Mucosa of descending colon (tissue), 3 donors: Measurements from ENCODE around the gene STRA6. TPM values are rescaled to one million over a fixed set of nuclear protein-coding genes. Genes with fewer than 3 reads are reported as not detected.

ENCODE experiments used
- ATAC-seq: fragments of 200-7000 bp; cut with Tn5 transposase; one replicate; pipeline ENCODE4 v1.9.1; 2020; ENCODE audit warnings: mild to moderate bottlenecking, moderate library complexity
- DNase-seq, 3 donors: peaks; one replicate each; pipeline ENCODE4 v3.0.0-alpha.2; 2020
- H3K36me3 ChIP-seq: fragments of 200-600 bp; one replicate; pipeline ENCODE4 v1.8.0; 2021; ENCODE audit warnings: low read depth, mild to moderate bottlenecking
- H3K4me1 ChIP-seq: fragments of 200-600 bp; one replicate; pipeline ENCODE4 v1.8.0; 2021; ENCODE audit warnings: low read depth, mild to moderate bottlenecking
- H3K4me3 ChIP-seq: fragments of 200-600 bp; one replicate; pipeline ENCODE4 v1.8.0; 2021; ENCODE audit warnings: mild to moderate bottlenecking
- H3K9me3 ChIP-seq: fragments of 200-600 bp; one replicate; pipeline ENCODE4 v1.8.0; 2021; ENCODE audit warnings: mild to moderate bottlenecking
- intact Hi-C, 2 donors: fragments of 100-400 bp; cut with DNase I in 1 of 2; cut with micrococcal nuclease in 1 of 2; formaldehyde crosslinking; loops; one replicate each; pipeline versions ENCODE4 v1.11.0 to v1.11.1; 2022; cut with DNase I, micrococcal nuclease
- total RNA-seq, 3 donors: library from RNA; stranded (reverse); fragmentation: NEBNext Ultra II Directional in 2 of 3; extraction: Animal tissue kit (Norgen Biotek cat#: 25700) in 2 of 3; gene quantifications; one replicate each; pipeline versions ENCODE4 v1.2.1 to v1.2.4, GENCODE V29; 2021 to 2023
- TF ChIP-seq, protein P1 (sequence below): fragments of 200-600 bp; IDR thresholded peaks from one replicate; pipeline ENCODE4 v1.8.0; 2022; ENCODE audit warnings: antibody characterized with exemption, mild to moderate bottlenecking
- donor health status: DM: no; HTN: no; CAD: no; lungs with moderate emphysema.
- donor health status: DM: no; HTN: no; CAD: no.
- donor health status: DM: no; HTN: yes; CAD: no.

STRA6 gene
- total RNA-seq, 3 donors from 2014 or later: 0.35 TPM; not detected in 2

DNA sequence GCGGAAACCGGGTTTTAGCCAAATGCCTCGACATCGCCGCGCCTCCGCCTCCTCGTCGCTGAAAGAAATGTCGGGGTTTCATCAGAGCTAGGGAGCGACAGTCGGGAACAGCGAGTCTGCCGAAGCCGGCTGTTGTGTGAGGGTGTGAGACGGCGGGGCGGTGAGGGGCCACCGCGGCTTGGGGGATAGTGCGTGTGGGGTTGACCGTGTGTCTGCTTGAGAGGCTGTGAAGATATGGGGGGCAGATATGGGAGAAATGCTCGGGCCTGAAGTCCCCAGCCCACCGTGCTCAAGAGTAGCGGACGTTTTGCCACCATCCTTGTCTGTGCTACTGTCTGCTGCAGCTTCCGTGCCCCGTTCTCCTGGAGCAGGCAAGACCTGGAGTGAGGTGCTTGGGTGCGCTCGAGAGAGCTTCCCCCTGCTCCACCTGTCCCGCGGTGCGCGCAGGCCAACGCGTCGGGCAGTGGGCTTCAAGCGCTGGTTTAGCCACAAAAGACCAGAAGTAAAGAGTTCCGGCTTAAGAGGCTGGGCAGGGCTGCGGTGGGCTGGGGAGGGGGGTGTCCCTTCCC is 72.9 kb downstream of the STRA6 start:
- no peak overlapping the region for H3K4me3 ChIP-seq
- H3K9me3 ChIP-seq: no peaks in the 10 kb centered on the region
- DNase-seq (no peak), ATAC-seq (no peak)
- H3K36me3 ChIP-seq: no peaks in the 10 kb centered on the region
- peaks cover 8% of the 10 kb centered on the region for H3K4me1 ChIP-seq
- TF ChIP-seq, protein P1, sequence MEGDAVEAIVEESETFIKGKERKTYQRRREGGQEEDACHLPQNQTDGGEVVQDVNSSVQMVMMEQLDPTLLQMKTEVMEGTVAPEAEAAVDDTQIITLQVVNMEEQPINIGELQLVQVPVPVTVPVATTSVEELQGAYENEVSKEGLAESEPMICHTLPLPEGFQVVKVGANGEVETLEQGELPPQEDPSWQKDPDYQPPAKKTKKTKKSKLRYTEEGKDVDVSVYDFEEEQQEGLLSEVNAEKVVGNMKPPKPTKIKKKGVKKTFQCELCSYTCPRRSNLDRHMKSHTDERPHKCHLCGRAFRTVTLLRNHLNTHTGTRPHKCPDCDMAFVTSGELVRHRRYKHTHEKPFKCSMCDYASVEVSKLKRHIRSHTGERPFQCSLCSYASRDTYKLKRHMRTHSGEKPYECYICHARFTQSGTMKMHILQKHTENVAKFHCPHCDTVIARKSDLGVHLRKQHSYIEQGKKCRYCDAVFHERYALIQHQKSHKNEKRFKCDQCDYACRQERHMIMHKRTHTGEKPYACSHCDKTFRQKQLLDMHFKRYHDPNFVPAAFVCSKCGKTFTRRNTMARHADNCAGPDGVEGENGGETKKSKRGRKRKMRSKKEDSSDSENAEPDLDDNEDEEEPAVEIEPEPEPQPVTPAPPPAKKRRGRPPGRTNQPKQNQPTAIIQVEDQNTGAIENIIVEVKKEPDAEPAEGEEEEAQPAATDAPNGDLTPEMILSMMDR: no peak
- intact Hi-C loops: loop anchor here in 1 of 2 donors (10.0 kb wide), 1 partner anchor 185 kb away; no protein-coding TSS in a partner anchor

Other genes with a start within 250 kb of the STRA6 start
- 10 to 100 TPM; 11.5 to 13.4 (median 12.4) TPM for gene STOML1, start 210.5 kb downstream of the STRA6 start, total RNA-seq
- gene PML, start 208.1 kb downstream of the STRA6 start, total RNA-seq: 10 to 100 TPM; 27.6 to 52.2 (median 35.6) TPM
- gene GOLGA6A, start 120.2 kb downstream of the STRA6 start, total RNA-seq: not detected
- gene ISLR2, start 72.2 kb downstream of the STRA6 start, total RNA-seq: 1 to 10 TPM in 2 of 3 donors, under 1 TPM in 1; 0.38 to 1.7 (median 1.1) TPM
- gene ISLR, start 29.1 kb downstream of the STRA6 start, total RNA-seq: 10 to 100 TPM in 1 of 3 donors, 1 to 10 TPM in 2; 4.9 to 29.9 (median 7.4) TPM
- under 1 TPM in 1 of 3 donors, not detected in 2; 0.22 TPM for gene CCDC33, start 33.5 kb upstream of the STRA6 start, total RNA-seq
- under 1 TPM; 0.52 to 0.82 (median 0.60) TPM for gene CYP11A1, start 164.9 kb upstream of the STRA6 start, total RNA-seq
- gene SEMA7A, start 231.2 kb upstream of the STRA6 start, total RNA-seq: 1 to 10 TPM; 1.6 to 3.7 (median 3.0) TPM